ENCODE measurements around the gene TBC1D10B.

DNA sequence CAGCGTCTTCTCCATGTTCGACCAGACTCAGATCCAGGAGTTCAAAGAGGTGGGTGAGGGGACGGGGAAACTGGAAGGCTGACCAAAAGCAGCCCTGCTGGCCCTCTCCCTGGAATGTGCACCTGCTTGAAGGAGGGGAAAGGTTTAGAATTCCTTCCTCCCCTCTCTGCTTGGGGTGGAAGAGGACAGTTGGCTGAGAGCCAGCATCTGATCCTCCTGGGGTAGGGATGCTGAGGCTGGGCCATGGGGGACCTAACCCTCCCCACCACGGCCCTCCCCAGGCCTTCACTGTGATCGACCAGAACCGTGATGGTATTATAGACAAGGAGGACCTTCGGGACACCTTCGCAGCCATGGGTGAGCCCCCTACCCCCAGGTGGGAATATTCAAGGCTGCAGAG lies 5.6 kb upstream of the TBC1D10B start:
- TF ChIP-seq, protein P1, sequence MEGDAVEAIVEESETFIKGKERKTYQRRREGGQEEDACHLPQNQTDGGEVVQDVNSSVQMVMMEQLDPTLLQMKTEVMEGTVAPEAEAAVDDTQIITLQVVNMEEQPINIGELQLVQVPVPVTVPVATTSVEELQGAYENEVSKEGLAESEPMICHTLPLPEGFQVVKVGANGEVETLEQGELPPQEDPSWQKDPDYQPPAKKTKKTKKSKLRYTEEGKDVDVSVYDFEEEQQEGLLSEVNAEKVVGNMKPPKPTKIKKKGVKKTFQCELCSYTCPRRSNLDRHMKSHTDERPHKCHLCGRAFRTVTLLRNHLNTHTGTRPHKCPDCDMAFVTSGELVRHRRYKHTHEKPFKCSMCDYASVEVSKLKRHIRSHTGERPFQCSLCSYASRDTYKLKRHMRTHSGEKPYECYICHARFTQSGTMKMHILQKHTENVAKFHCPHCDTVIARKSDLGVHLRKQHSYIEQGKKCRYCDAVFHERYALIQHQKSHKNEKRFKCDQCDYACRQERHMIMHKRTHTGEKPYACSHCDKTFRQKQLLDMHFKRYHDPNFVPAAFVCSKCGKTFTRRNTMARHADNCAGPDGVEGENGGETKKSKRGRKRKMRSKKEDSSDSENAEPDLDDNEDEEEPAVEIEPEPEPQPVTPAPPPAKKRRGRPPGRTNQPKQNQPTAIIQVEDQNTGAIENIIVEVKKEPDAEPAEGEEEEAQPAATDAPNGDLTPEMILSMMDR (IDR thresholded peaks at IDR 0.05): no peak
- no peak for TF ChIP-seq POLR2A (IDR thresholded peaks at IDR 0.05)

All from right lobe of liver (tissue), 4 donors.